IMR-90 (cell line): ENCODE results near the gene FFAR2. TPM values are rescaled to one million over a fixed set of nuclear protein-coding genes. Genes with fewer than 3 reads are reported as not detected.

Source experiments
- ATAC-seq: fragments of 200-7000 bp; cut with Tn5 transposase; 2 replicates; pipeline ENCODE4 v1.9.1; 2020; ENCODE audit warnings: low read depth, mild to moderate bottlenecking, moderate library complexity
- BruUV-seq: library from RNA; stranded (reverse); fragments of 400-500 nt; replicated peaks from 2 replicates; lab custom pipeline; 2021; lab: Mats Ljungman, UMichigan
- CTCF ChIA-PET: fragments of 300-600 bp; formaldehyde crosslinking; extraction: SDS; loops from one replicate; lab custom pipeline; 2021; ENCODE audit warnings: antibody characterized with exemption; lab: Yijun Ruan, JAX
- POLR2A ChIA-PET: fragments of 300-600 bp; sonication (Branson Sonifier 250); formaldehyde crosslinking; loops from one replicate; lab custom pipeline; 2022; ENCODE audit warnings: antibody characterized with exemption; ENCODE audit not compliant: unreplicated experiment; lab: Charles Lee
- DNase-seq: peaks from one replicate; pipeline ENCODE4 v3.0.0; 2013
- H2AFZ ChIP-seq: replicated peaks from 2 replicates; pipeline ENCODE3; 2013; ENCODE audit warnings: low read length, mild to moderate bottlenecking; ENCODE audit not compliant: poor library complexity
- H2AK5ac ChIP-seq: 2 replicates; pipeline ENCODE4 v1.6.1; 2013; ENCODE audit warnings: low read depth, low read length, inconsistent platforms
- H2AK9ac ChIP-seq: replicated peaks from 2 replicates; pipeline ENCODE3; 2013; ENCODE audit warnings: mild to moderate bottlenecking, low read depth, low read length, moderate library complexity; ENCODE audit not compliant: poor library complexity
- H2BK120ac ChIP-seq: 2 replicates; pipeline ENCODE4 v1.6.1; 2013; ENCODE audit warnings: low read depth, low read length, inconsistent platforms
- H2BK15ac ChIP-seq: 3 replicates; pipeline ENCODE4 v1.6.1; 2013; ENCODE audit warnings: low read depth, low read length, inconsistent platforms
- H2BK20ac ChIP-seq: 2 replicates; pipeline ENCODE4 v1.6.1; 2013; ENCODE audit warnings: low read depth, mild to moderate bottlenecking, inconsistent platforms, low read length, moderate library complexity
- H2BK5ac ChIP-seq: 2 replicates; pipeline ENCODE4 v1.6.1; 2013; ENCODE audit warnings: mild to moderate bottlenecking, low read depth, low read length, inconsistent platforms; ENCODE audit not compliant: poor library complexity, severe bottlenecking
- H3K14ac ChIP-seq: replicated peaks from 2 replicates; pipeline ENCODE4 v1.6.1; 2013; ENCODE audit warnings: low read depth, low read length, inconsistent platforms
- H3K18ac ChIP-seq: 2 replicates; pipeline ENCODE4 v1.6.1; 2013; ENCODE audit warnings: low read depth, low read length, control low read depth
- H3K23ac ChIP-seq: 2 replicates; pipeline ENCODE4 v1.6.1; 2013; ENCODE audit warnings: low read depth, low read length, inconsistent platforms
- H3K27ac ChIP-seq: 2 replicates; pipeline ENCODE4 v1.5.1; 2013; ENCODE audit warnings: mild to moderate bottlenecking, control low read depth, low read length; ENCODE audit not compliant: insufficient read depth
- H3K27me3 ChIP-seq: 2 replicates; pipeline ENCODE4 v1.6.1; 2013; ENCODE audit warnings: low read length; ENCODE audit not compliant: control insufficient read depth, insufficient read depth
- H3K36me3 ChIP-seq: 2 replicates; pipeline ENCODE4 v1.6.1; 2013; ENCODE audit warnings: low read length, mixed read lengths; ENCODE audit not compliant: control insufficient read depth, insufficient read depth
- H3K4ac ChIP-seq: 2 replicates; pipeline ENCODE4 v1.6.1; 2013; ENCODE audit warnings: low read depth, low read length, inconsistent platforms
- H3K4me1 ChIP-seq: 2 replicates; pipeline ENCODE4 v1.6.1; 2013; ENCODE audit warnings: low read length, mixed read lengths; ENCODE audit not compliant: control insufficient read depth, insufficient read depth
- H3K4me2 ChIP-seq: 2 replicates; pipeline ENCODE4 v1.6.1; 2013; ENCODE audit warnings: low read depth, mild to moderate bottlenecking, control low read depth, low read length, moderate library complexity
- H3K4me3 ChIP-seq: 2 replicates; pipeline ENCODE4 v1.5.1; 2013; ENCODE audit warnings: low read depth, mild to moderate bottlenecking, control low read depth, low read length, moderate library complexity; ENCODE audit not compliant: insufficient read depth
- H3K56ac ChIP-seq: 2 replicates; pipeline ENCODE4 v1.6.1; 2013; ENCODE audit warnings: low read length, inconsistent platforms; ENCODE audit not compliant: insufficient read depth; ENCODE audit errors: extremely low read depth
- H3K79me1 ChIP-seq, 2 experiments: 2 replicates each; pipeline ENCODE4 v1.6.1; 2013; ENCODE audit warnings: low read length in 2 of 2, inconsistent platforms in 1 of 2, low read depth in 1 of 2
- H3K9ac ChIP-seq: 2 replicates; pipeline ENCODE4 v1.6.1; 2013; ENCODE audit warnings: low read depth, low read length, control low read depth
- H3K9me1 ChIP-seq: 2 replicates; pipeline ENCODE4 v1.6.1; 2013; ENCODE audit warnings: low read length, inconsistent platforms; ENCODE audit not compliant: insufficient read depth
- H3K9me3 ChIP-seq: 2 replicates; pipeline ENCODE4 v1.6.1; 2013; ENCODE audit warnings: low read length; ENCODE audit not compliant: control insufficient read depth, insufficient read depth
- H4K20me1 ChIP-seq: 2 replicates; pipeline ENCODE4 v1.6.1; 2013; ENCODE audit warnings: low read length, inconsistent platforms; ENCODE audit not compliant: insufficient read depth
- H4K5ac ChIP-seq: 2 replicates; pipeline ENCODE4 v1.6.1; 2013; ENCODE audit warnings: mild to moderate bottlenecking, low read depth, low read length, control low read depth
- H4K8ac ChIP-seq, 2 experiments: 2 replicates each; pipeline ENCODE4 v1.6.1; 2013; ENCODE audit warnings: low read depth in 2 of 2, low read length in 2 of 2, control low read depth in 1 of 2, inconsistent platforms in 1 of 2
- H4K91ac ChIP-seq: 2 replicates; pipeline ENCODE4 v1.6.1; 2013; ENCODE audit warnings: low read depth, low read length, inconsistent platforms; ENCODE audit not compliant: insufficient read depth
- BHLHE40 ChIP-seq: fragments of 150-350 bp; IDR thresholded peaks from 2 replicates; pipeline ENCODE4 v1.6.1; 2016; ENCODE audit warnings: mild to moderate bottlenecking, low read depth, low read length
- FOS ChIP-seq: fragments of 150-350 bp; IDR thresholded peaks from 2 replicates; pipeline ENCODE4 v1.6.1; 2016; ENCODE audit warnings: low read depth, low read length
- MAFK ChIP-seq: IDR thresholded peaks from 2 replicates; pipeline ENCODE4 v1.6.1; 2012; ENCODE audit warnings: low read depth, low read length, improper control_type of control experiment
- MAZ ChIP-seq: IDR thresholded peaks from 2 replicates; pipeline ENCODE4 v1.6.1; 2012; ENCODE audit warnings: low read depth, mild to moderate bottlenecking, low read length, improper control_type of control experiment, moderate library complexity, borderline replicate concordance
- MXI1 ChIP-seq: IDR thresholded peaks from 2 replicates; pipeline ENCODE4 v1.6.1; 2012; ENCODE audit warnings: low read depth, mild to moderate bottlenecking, low read length, moderate library complexity, borderline replicate concordance
- NFE2L2 ChIP-seq: fragments of 150-350 bp; IDR thresholded peaks from 2 replicates; pipeline ENCODE4 v1.6.1; 2016; ENCODE audit warnings: low read depth, mild to moderate bottlenecking, low read length
- POLR2A ChIP-seq: IDR thresholded peaks from 2 replicates; pipeline ENCODE4 v1.6.1; 2012; ENCODE audit warnings: mild to moderate bottlenecking, low read depth, low read length
- RFX5 ChIP-seq: IDR thresholded peaks from 2 replicates; pipeline ENCODE4 v1.8.0; 2012; ENCODE audit warnings: low read depth, mild to moderate bottlenecking, low read length, moderate library complexity
- WGBS, 2 experiments: methylation state at CpG; one replicate each; pipeline versions ENCODE4 v1.1.5 to v1.1.7; 2013; ENCODE audit warnings: missing lambda C conversion rate in 2 of 2; ENCODE audit not compliant: insufficient read length in 1 of 2; ENCODE audit errors: extremely low coverage in 2 of 2; 5-methylcytosine and 5-hydroxymethylcytosine counted together
- dilution Hi-C: fragments of 300-500 bp; cut with HindIII; formaldehyde crosslinking; loops from one replicate; pipeline ENCODE4 v1.14.3; 2018; ENCODE audit warnings: low sequenced_read_pairs; ENCODE audit not compliant: unreplicated experiment
- in situ Hi-C: fragments of 300-500 bp; cut with MboI; formaldehyde crosslinking; loops from 3 replicates; pipeline ENCODE4 v1.14.3; 2019; ENCODE audit warnings: low sequenced_read_pairs, inconsistent platforms, mixed read lengths
- intact Hi-C: fragments of 100-400 bp; cut with micrococcal nuclease; formaldehyde crosslinking; loops from 2 replicates; pipeline ENCODE4 v1.10.0; 2022
- polyA plus RNA-seq, 3 experiments: library from polyadenylated mRNA; depleted of rRNA; stranded (reverse); fragments of >200 nt; gene quantifications; 2 replicates each; pipeline ENCODE4 v1.2.3, GENCODE V29; 2012; ENCODE audit warnings: low replicate concordance in 1 of 3
- total RNA-seq: library from RNA; depleted of rRNA; stranded (reverse); fragments of >200 nt; gene quantifications from 2 replicates; pipeline ENCODE4 v1.2.3, GENCODE V29; 2012
- TF ChIP-seq, protein P1 (sequence below): fragments of 150-350 bp; IDR thresholded peaks from 2 replicates; pipeline ENCODE4 v1.6.1; 2017; ENCODE audit warnings: mild to moderate bottlenecking, antibody characterized with exemption, low read length, low read depth
- TF ChIP-seq, protein P2 (sequence below): conservative IDR thresholded peaks from 2 replicates; pipeline ENCODE4 v1.5.1; 2012; ENCODE audit warnings: mild to moderate bottlenecking, low read depth, low read length, improper control_type of control experiment
- TF ChIP-seq, protein P3 (sequence below): fragments of 150-350 bp; IDR thresholded peaks from 2 replicates; pipeline ENCODE4 v1.6.1; 2016; ENCODE audit warnings: low read depth, mild to moderate bottlenecking, low read length, moderate library complexity, borderline replicate concordance

FFAR2 gene
- total and polyA plus RNA-seq, 2 of the 4 experiments (the other 2 are of a cell fraction) = not detected

DNA sequence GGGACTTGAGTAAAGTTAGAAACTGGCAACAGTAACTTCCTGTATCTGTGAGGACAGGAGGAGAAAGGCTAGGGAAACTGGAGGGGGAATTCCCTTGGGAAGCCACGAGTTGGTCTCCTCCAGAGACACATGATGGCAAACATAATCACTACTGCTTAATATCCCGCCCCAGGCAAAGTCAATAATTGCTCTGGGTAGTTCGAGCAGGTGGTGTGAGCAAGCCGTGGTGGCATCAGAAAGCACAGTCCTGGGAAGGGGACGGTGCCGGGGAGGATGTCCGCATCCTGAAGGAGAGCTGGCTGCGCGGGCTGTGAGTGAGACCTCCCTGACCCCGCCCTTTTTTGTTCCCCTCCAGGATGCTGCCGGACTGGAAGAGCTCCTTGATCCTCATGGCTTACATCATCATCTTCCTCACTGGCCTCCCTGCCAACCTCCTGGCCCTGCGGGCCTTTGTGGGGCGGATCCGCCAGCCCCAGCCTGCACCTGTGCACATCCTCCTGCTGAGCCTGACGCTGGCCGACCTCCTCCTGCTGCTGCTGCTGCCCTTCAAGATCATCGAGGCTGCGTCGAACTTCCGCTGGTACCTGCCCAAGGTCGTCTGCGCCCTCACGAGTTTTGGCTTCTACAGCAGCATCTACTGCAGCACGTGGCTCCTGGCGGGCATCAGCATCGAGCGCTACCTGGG, 1.4 kb downstream of the FFAR2 start:
- Histone ChIP-seq H2BK120ac (no peak overlapping the region), H2AK9ac (no peak overlapping the region), H3K4ac (no peak overlapping the region), H3K9me1 (no peaks in the 10 kb centered on the region), H2BK5ac (no peak overlapping the region), H3K18ac (no peak overlapping the region), H3K14ac (no peak overlapping the region), H4K91ac (no peak overlapping the region), H2AK5ac (no peak overlapping the region), H3K4me2 (no peak overlapping the region), H3K79me1 (no peaks in the 10 kb centered on the region), H3K56ac (no peak overlapping the region), H3K36me3 (no peaks in the 10 kb centered on the region), H3K4me3 (no peak overlapping the region), H3K27me3 (peaks cover 4% of the 10 kb centered on the region; the same call in 1 of the 2 replicates), H2BK15ac (no peak overlapping the region), H3K4me1 (no peaks in the 10 kb centered on the region), H3K9me3 (no peaks in the 10 kb centered on the region), H4K20me1 (no peaks in the 10 kb centered on the region), H2AFZ (no peak overlapping the region), H2BK20ac (no peak overlapping the region), H3K23ac (no peak overlapping the region), H3K9ac (no peak overlapping the region), H3K27ac (no peak overlapping the region), H4K5ac (no peak overlapping the region), H4K8ac (no peak overlapping the region)
- 74% methylated on average over 21 of the region's 27 CpGs; no CpG with 5 or more reads in 1 of the 2 experiments for WGBS, 2 experiments
- DNase-seq = no peak
- dilution Hi-C loops = no loop called here
- in situ Hi-C loops = no loop called here
- intact Hi-C loops = no loop called here
- TF ChIP-seq NFE2L2 (no peak), RFX5 (no peak), MAFK (no peak), MAZ (no peak), MXI1 (no peak), BHLHE40 (no peak), FOS (no peak), POLR2A (no peak)
- TF ChIP-seq, protein P1, sequence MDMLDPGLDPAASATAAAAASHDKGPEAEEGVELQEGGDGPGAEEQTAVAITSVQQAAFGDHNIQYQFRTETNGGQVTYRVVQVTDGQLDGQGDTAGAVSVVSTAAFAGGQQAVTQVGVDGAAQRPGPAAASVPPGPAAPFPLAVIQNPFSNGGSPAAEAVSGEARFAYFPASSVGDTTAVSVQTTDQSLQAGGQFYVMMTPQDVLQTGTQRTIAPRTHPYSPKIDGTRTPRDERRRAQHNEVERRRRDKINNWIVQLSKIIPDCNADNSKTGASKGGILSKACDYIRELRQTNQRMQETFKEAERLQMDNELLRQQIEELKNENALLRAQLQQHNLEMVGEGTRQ = no peak
- TF ChIP-seq, protein P2, sequence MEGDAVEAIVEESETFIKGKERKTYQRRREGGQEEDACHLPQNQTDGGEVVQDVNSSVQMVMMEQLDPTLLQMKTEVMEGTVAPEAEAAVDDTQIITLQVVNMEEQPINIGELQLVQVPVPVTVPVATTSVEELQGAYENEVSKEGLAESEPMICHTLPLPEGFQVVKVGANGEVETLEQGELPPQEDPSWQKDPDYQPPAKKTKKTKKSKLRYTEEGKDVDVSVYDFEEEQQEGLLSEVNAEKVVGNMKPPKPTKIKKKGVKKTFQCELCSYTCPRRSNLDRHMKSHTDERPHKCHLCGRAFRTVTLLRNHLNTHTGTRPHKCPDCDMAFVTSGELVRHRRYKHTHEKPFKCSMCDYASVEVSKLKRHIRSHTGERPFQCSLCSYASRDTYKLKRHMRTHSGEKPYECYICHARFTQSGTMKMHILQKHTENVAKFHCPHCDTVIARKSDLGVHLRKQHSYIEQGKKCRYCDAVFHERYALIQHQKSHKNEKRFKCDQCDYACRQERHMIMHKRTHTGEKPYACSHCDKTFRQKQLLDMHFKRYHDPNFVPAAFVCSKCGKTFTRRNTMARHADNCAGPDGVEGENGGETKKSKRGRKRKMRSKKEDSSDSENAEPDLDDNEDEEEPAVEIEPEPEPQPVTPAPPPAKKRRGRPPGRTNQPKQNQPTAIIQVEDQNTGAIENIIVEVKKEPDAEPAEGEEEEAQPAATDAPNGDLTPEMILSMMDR = no peak
- TF ChIP-seq, protein P3, sequence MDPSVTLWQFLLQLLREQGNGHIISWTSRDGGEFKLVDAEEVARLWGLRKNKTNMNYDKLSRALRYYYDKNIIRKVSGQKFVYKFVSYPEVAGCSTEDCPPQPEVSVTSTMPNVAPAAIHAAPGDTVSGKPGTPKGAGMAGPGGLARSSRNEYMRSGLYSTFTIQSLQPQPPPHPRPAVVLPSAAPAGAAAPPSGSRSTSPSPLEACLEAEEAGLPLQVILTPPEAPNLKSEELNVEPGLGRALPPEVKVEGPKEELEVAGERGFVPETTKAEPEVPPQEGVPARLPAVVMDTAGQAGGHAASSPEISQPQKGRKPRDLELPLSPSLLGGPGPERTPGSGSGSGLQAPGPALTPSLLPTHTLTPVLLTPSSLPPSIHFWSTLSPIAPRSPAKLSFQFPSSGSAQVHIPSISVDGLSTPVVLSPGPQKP = no peak
- POLR2A ChIA-PET = no interaction called here
- CTCF ChIA-PET = no interaction called here
- ATAC-seq = no peak
- BruUV-seq = no TSS peak
